Activated CD4-positive, alpha-beta T cell treated with anti-CD3 and anti-CD28 coated beads, Interleukin-2, Interleukin-6, amounts not matched to agents 100 ng/mL and 50 ng/mL, durations not matched to agents 16 hours and 8 hours (primary cell): Measurements from ENCODE around the gene UCKL1.

ENCODE experiments used
- DNase-seq: peaks from one replicate; pipeline ENCODE4 v3.0.0-alpha.2; 2020

The UCKL1 gene

GRCh38 chr20:63958964-63959698 is 2.9 kb upstream of the UCKL1 start:
- DNase-seq, result no peak

- no peak for DNase-seq
Observed at GRCh38 chr20:63958471-63958870, 2.3 kb upstream of the UCKL1 start.

- peak; percentile 53 for DNase-seq
Observed at GRCh38 chr20:63957690-63958441, 1.6 kb upstream of the UCKL1 start.

- peak; percentile 82 for DNase-seq
Observed at GRCh38 chr20:63957004-63957689, 931 bp upstream of the UCKL1 start.

- DNase-seq, result no peak
Observed at GRCh38 chr20:63956664-63957003, 418 bp upstream of the UCKL1 start.

GRCh38 chr20:63955281-63955826 is 862 bp downstream of the UCKL1 start:
- peak; percentile 49 for DNase-seq

- no peak for DNase-seq
Observed at GRCh38 chr20:63953764-63954429, 2.3 kb downstream of the UCKL1 start.

GRCh38 chr20:63952769-63953168 is 3.4 kb downstream of the UCKL1 start:
- DNase-seq, result no peak

GRCh38 chr20:63952210-63952535 is 4.0 kb downstream of the UCKL1 start:
- no peak for DNase-seq

GRCh38 chr20:63951398-63952209 is 4.6 kb downstream of the UCKL1 start:
- no peak for DNase-seq

- DNase-seq, result no peak
Observed at GRCh38 chr20:63950701-63951397, 5.4 kb downstream of the UCKL1 start.

- no peak for DNase-seq
Observed at GRCh38 chr20:63947638-63948456, 8.4 kb downstream of the UCKL1 start.

GRCh38 chr20:63946986-63947637 is 9.1 kb downstream of the UCKL1 start:
- DNase-seq, result no peak

- DNase-seq, result no peak
Observed at GRCh38 chr20:63945921-63946920, 10.0 kb downstream of the UCKL1 start.

GRCh38 chr20:63945031-63945658 is 11.1 kb downstream of the UCKL1 start:
- DNase-seq, result no peak

GRCh38 chr20:63944078-63944941 is 11.9 kb downstream of the UCKL1 start:
- DNase-seq, result no peak

- DNase-seq, result no peak
Observed at GRCh38 chr20:63943808-63944077, 12.5 kb downstream of the UCKL1 start.
